Sigmoid colon (tissue), 4 donors: Measurements from ENCODE around the gene TMEM222.

Experiments used
- CTCF ChIP-seq, 4 experiments: fragments of 450-650 bp in 3 of 4; fragments of 200-600 bp in 1 of 4; IDR thresholded peaks; one replicate each; pipeline ENCODE4 v1.5.1; 2016 to 2019; ENCODE audit warnings: antibody characterized with exemption in 4 of 4, mild to moderate bottlenecking in 3 of 4, moderate library complexity in 2 of 4
- EP300 ChIP-seq, 4 donors: sonication (generic); formaldehyde crosslinking; IDR thresholded peaks; one replicate each; pipeline ENCODE4 v1.6.1; 2017; ENCODE audit warnings: antibody characterized with exemption in 4 of 4
- POLR2A ChIP-seq, 2 donors: fragments of 450-650 bp; IDR thresholded peaks; one replicate each; pipeline ENCODE4 v1.6.1; 2016; ENCODE audit warnings: antibody characterized with exemption in 2 of 2, mild to moderate bottlenecking in 2 of 2, moderate library complexity in 2 of 2
- POLR2AphosphoS5 ChIP-seq, 4 donors: sonication (generic); formaldehyde crosslinking; IDR thresholded peaks; one replicate each; pipeline ENCODE4 v1.6.1; 2017; ENCODE audit warnings: antibody characterized with exemption in 4 of 4

GRCh38 chr1:27327964-27328363, 6.0 kb downstream of the TMEM222 start:
- TF ChIP-seq CTCF (IDR thresholded peaks at IDR 0.05), result no peak
- no peak for TF ChIP-seq POLR2AphosphoS5 (IDR thresholded peaks at IDR 0.05)
- TF ChIP-seq EP300 (IDR thresholded peaks at IDR 0.05), result no peak
- no peak for TF ChIP-seq POLR2A (IDR thresholded peaks at IDR 0.05)
